PFSK-1 (cell line): ENCODE data around the gene TRAF1.

Experiments
- POLR2AphosphoS5 ChIP-seq: IDR thresholded peaks from 2 replicates; pipeline ENCODE4 v1.6.1; 2012; ENCODE audit warnings: low read depth, mild to moderate bottlenecking, control low read depth, low read length, moderate library complexity
- TF ChIP-seq, protein P1 (sequence below), 2 experiments: IDR thresholded peaks; 2 replicates each; pipeline versions ENCODE4 v1.6.1 to v1.8.0; 2011 to 2012; ENCODE audit warnings: low read depth in 2 of 2, low read length in 2 of 2, control low read depth in 1 of 2, inconsistent platforms in 1 of 2, mild to moderate bottlenecking in 1 of 2, moderate library complexity in 1 of 2; ENCODE audit not compliant: insufficient read depth in 1 of 2

DNA sequence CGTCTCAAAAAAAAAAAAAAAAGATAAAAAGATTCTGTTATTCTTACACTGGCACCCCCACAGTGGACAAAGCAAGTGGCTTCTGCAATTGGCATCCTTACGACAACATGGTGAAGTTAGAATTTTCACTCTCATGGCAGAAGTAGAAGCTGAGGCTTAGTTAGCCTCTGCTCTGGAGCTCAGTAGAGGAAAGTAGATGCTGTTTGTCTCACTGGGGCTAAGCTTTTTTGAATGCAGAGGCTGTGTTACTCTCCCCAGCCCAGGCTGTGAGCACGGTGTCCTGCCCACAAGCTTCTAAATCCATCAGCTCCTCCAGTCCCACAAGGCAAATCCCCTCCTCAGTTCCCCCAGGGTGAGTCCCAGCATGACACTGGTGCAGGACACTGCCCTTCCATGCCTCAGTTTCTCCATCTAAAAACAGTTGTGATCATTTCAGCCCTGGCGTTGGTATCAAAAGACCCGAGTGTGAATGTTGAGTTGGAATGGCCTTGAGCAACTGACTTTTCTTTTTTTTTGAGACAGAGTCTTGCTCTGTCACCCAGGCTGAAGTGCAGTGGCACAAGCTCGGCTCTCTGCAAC is 27.0 kb downstream of the TRAF1 start:
- TF ChIP-seq, protein P1, sequence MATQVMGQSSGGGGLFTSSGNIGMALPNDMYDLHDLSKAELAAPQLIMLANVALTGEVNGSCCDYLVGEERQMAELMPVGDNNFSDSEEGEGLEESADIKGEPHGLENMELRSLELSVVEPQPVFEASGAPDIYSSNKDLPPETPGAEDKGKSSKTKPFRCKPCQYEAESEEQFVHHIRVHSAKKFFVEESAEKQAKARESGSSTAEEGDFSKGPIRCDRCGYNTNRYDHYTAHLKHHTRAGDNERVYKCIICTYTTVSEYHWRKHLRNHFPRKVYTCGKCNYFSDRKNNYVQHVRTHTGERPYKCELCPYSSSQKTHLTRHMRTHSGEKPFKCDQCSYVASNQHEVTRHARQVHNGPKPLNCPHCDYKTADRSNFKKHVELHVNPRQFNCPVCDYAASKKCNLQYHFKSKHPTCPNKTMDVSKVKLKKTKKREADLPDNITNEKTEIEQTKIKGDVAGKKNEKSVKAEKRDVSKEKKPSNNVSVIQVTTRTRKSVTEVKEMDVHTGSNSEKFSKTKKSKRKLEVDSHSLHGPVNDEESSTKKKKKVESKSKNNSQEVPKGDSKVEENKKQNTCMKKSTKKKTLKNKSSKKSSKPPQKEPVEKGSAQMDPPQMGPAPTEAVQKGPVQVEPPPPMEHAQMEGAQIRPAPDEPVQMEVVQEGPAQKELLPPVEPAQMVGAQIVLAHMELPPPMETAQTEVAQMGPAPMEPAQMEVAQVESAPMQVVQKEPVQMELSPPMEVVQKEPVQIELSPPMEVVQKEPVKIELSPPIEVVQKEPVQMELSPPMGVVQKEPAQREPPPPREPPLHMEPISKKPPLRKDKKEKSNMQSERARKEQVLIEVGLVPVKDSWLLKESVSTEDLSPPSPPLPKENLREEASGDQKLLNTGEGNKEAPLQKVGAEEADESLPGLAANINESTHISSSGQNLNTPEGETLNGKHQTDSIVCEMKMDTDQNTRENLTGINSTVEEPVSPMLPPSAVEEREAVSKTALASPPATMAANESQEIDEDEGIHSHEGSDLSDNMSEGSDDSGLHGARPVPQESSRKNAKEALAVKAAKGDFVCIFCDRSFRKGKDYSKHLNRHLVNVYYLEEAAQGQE (IDR thresholded peaks at IDR 0.05; ENCODE audit: insufficient read depth in 1 of 2, low read depth in 2 of 2, low read length in 2 of 2): no peak
- TF ChIP-seq POLR2AphosphoS5: no peak
